Testis (tissue), 2 donors: ENCODE results near the gene KLK3.

ENCODE experiments used
- CTCF ChIP-seq, 3 experiments: fragments of 450-650 bp in 2 of 3; fragments of 200-600 bp in 1 of 3; sonication (generic) in 1 of 3; IDR thresholded peaks; one replicate each; pipeline ENCODE4 v1.5.1; 2016 to 2019; ENCODE audit warnings: antibody characterized with exemption in 3 of 3, mild to moderate bottlenecking in 2 of 3, moderate library complexity in 1 of 3
- POLR2A ChIP-seq: fragments of 450-650 bp; IDR thresholded peaks from one replicate; pipeline ENCODE4 v1.6.1; 2017; ENCODE audit warnings: antibody characterized with exemption, mild to moderate bottlenecking, moderate library complexity

GRCh38 chr19:50838239-50838638 lies 16.5 kb upstream of the KLK3 start:
- TF ChIP-seq CTCF (IDR thresholded peaks at IDR 0.05) (no peak), POLR2A (no peak)
